Naive thymus-derived CD8-positive, alpha-beta T cell (primary cell): ENCODE data around the gene NUTF2. TPM values are rescaled to one million over a fixed set of nuclear protein-coding genes. Genes with fewer than 3 reads are reported as not detected.
A peak's percentile ranks its signal among the peaks of the same experiment; 100 is the strongest.
"Not testable (repeated sequence)": the region's sequence is repeated elsewhere in the genome, so short reads cannot be mapped to it uniquely, and the experiment has no call there.

Experiments used
- ATAC-seq, 2 donors: fragments of 150-1000 bp; cut with Tn5 transposase in 1 of 2; sonication (Bioruptor Pico), chemical (Tn5 transposase) in 1 of 2; 1 replicate in 1 of 2; 2 replicates in 1 of 2; pipeline ENCODE4 v1.10.0; 2021; ENCODE audit warnings: mild to moderate bottlenecking in 2 of 2, moderate library complexity in 2 of 2
- POLR2A ChIA-PET: fragments of 350-600 bp; sonication (Branson Sonifier 250); formaldehyde crosslinking; loops from one replicate; lab custom pipeline; 2021; ENCODE audit warnings: antibody characterized with exemption; lab: Charles Lee
- DNase-seq, 10 donors: peaks; one replicate each; pipeline versions ENCODE4 v3.0.0 to v3.0.0-alpha.2; 2020 to 2022
- H3K27ac Mint-ChIP-seq, 10 donors: one replicate each; pipeline ENCODE4 v1.8.0; 2020 to 2022; ENCODE audit warnings: mild to moderate bottlenecking in 10 of 10, mixed read lengths in 10 of 10, moderate library complexity in 4 of 10, inconsistent platforms in 1 of 10
- H3K27me3 Mint-ChIP-seq, 5 donors: one replicate each; pipeline ENCODE4 v1.8.0; 2021 to 2022; ENCODE audit warnings: mixed read lengths in 5 of 5
- H3K36me3 Mint-ChIP-seq, 3 donors: one replicate each; pipeline ENCODE4 v1.8.0; 2020 to 2022; ENCODE audit warnings: mixed read lengths in 3 of 3, mild to moderate bottlenecking in 2 of 3, inconsistent platforms in 1 of 3
- H3K4me1 Mint-ChIP-seq, 4 donors: one replicate each; pipeline ENCODE4 v1.8.0; 2021 to 2022; ENCODE audit warnings: mixed read lengths in 4 of 4
- H3K4me3 Mint-ChIP-seq, 10 donors: one replicate each; pipeline ENCODE4 v1.8.0; 2020 to 2022; ENCODE audit warnings: mild to moderate bottlenecking in 10 of 10, mixed read lengths in 10 of 10, moderate library complexity in 6 of 10, inconsistent platforms in 1 of 10
- H3K9me3 Mint-ChIP-seq, 9 donors: one replicate each; pipeline ENCODE4 v1.8.0; 2020 to 2022; ENCODE audit warnings: mixed read lengths in 9 of 9, mild to moderate bottlenecking in 3 of 9, inconsistent platforms in 1 of 9, moderate library complexity in 1 of 9
- polyA plus RNA-seq, 3 donors: library from polyadenylated mRNA; unstranded; fragments of 300-500 nt; fragmentation: Illumina TruSeq; gene quantifications; one replicate each; pipeline ENCODE4 v1.2.3, GENCODE V29; 2021
- total RNA-seq, 8 experiments: library from RNA in 2 of 8; stranded (reverse) in 2 of 8; gene quantifications; one replicate each; pipeline ENCODE4 v1.2.3 and lab custom pipeline; 2021 to 2026

The NUTF2 gene
- total and polyA plus RNA-seq, 5 experiments from 2014 or later = 37.0 to 124 (median 109) TPM

GRCh38 chr16:67856927-67857546 lies 10.3 kb downstream of the NUTF2 start:
- Mint-ChIP-seq H3K36me3 (peaks cover 0 to 15% (median 0%) of the 10 kb centered on the region in 3 donors), H3K27me3 (no peaks in the 10 kb centered on the region), H3K4me3 (no peak overlapping the region), H3K9me3 (no peaks in the 10 kb centered on the region), H3K4me1 (peaks cover 18 to 44% (median 34%) of the 10 kb centered on the region in 4 donors), H3K27ac (peak overlapping the region in 5 of 10 donors; percentile 29 to 77 (median 61))
- DNase-seq (no peak), ATAC-seq (no peak)
- POLR2A ChIA-PET = interaction anchor here (0.5 to 1.2 kb wide), 2 partner anchors 14 to 211 kb away, joined by 3 to 5 read pairs; no protein-coding TSS in a partner anchor

- DNase-seq (no peak), ATAC-seq (peak; percentile 25 to 67)
- Mint-ChIP-seq H3K27me3 (no peaks in the 10 kb centered on the region), H3K36me3 (peaks cover 0 to 15% (median 0%) of the 10 kb centered on the region in 3 donors), H3K4me1 (peaks cover 18 to 44% (median 37%) of the 10 kb centered on the region in 4 donors), H3K4me3 (peak overlapping the region in 1 of 10 donors; percentile 23), H3K9me3 (no peaks in the 10 kb centered on the region), H3K27ac (peak overlapping the region in 7 of 10 donors; percentile 8 to 69 (median 61))
- POLR2A ChIA-PET = interaction anchor here (0.5 to 1.2 kb wide), 2 partner anchors 15 to 210 kb away, joined by 3 to 5 read pairs; no protein-coding TSS in a partner anchor
Observed at GRCh38 chr16:67857547-67858233, 11.0 kb downstream of the NUTF2 start.

GRCh38 chr16:67858500-67858899 lies 11.8 kb downstream of the NUTF2 start:
- Mint-ChIP-seq H3K27ac (peak overlapping the region in 8 of 10 donors; percentile 1 to 92 (median 60)), H3K27me3 (no peaks in the 10 kb centered on the region), H3K36me3 (peaks cover 0 to 15% (median 0%) of the 10 kb centered on the region in 3 donors), H3K9me3 (no peaks in the 10 kb centered on the region), H3K4me1 (peaks cover 18 to 44% (median 37%) of the 10 kb centered on the region in 4 donors), H3K4me3 (peak overlapping the region in 1 of 10 donors; percentile 48)
- ATAC-seq (peak in 1 of 2 donors; percentile 14), DNase-seq (no peak)
- POLR2A ChIA-PET = no interaction called here

- Mint-ChIP-seq H3K9me3 (no peaks in the 10 kb centered on the region), H3K27ac (peak overlapping the region in 3 of 10 donors; percentile 21 to 69 (median 38)), H3K27me3 (no peaks in the 10 kb centered on the region), H3K36me3 (peaks cover 0 to 23% (median 0%) of the 10 kb centered on the region in 3 donors), H3K4me1 (peaks cover 14 to 38% (median 28%) of the 10 kb centered on the region in 4 donors), H3K4me3 (no peak overlapping the region)
- ATAC-seq (no peak), DNase-seq (no peak)
- POLR2A ChIA-PET = no interaction called here
Observed at GRCh38 chr16:67860589-67861398, 14.1 kb downstream of the NUTF2 start.

- POLR2A ChIA-PET = interaction anchor here (0.6 to 1.0 kb wide), 2 partner anchors 12 to 158 kb away, joined by 3 to 4 read pairs; no protein-coding TSS in a partner anchor
- Mint-ChIP-seq H3K27ac (peak overlapping the region in 3 of 10 donors; percentile 46 to 75 (median 56)), H3K4me3 (peak overlapping the region in 1 of 10 donors; percentile 29)
Observed at GRCh38 chr16:67861877-67862276, 15.1 kb downstream of the NUTF2 start.

GRCh38 chr16:67862623-67863583 lies 16.2 kb downstream of the NUTF2 start:
- POLR2A ChIA-PET = interaction anchor here (0.6 to 1.1 kb wide), 3 partner anchors 11 to 157 kb away, joined by 3 to 10 read pairs (median 4); no protein-coding TSS in a partner anchor
- peaks cover 0 to 35% (median 0%) of the 10 kb centered on the region in 3 donors for H3K36me3 Mint-ChIP-seq
- no peaks in the 10 kb centered on the region for H3K27me3 Mint-ChIP-seq
- ATAC-seq (no peak), DNase-seq (no peak)
- no peaks in the 10 kb centered on the region for H3K9me3 Mint-ChIP-seq
- H3K4me1 Mint-ChIP-seq = peaks cover 10 to 25% (median 14%) of the 10 kb centered on the region in 4 donors
- H3K4me3 Mint-ChIP-seq = no peak overlapping the region
- H3K27ac Mint-ChIP-seq = peak overlapping the region in 3 of 10 donors; percentile 17 to 56 (median 29)

More at GRCh38 chr16:67861877-67862276, 15.1 kb downstream of the NUTF2 start:
- DNase-seq (no peak), ATAC-seq (no peak)
- H3K36me3 Mint-ChIP-seq = peaks cover 0 to 27% (median 0%) of the 10 kb centered on the region in 3 donors
- no peaks in the 10 kb centered on the region for H3K9me3 Mint-ChIP-seq
- no peaks in the 10 kb centered on the region for H3K27me3 Mint-ChIP-seq
- peaks cover 14 to 35% (median 24%) of the 10 kb centered on the region in 4 donors for H3K4me1 Mint-ChIP-seq

GRCh38 chr16:67864044-67864443 lies 17.3 kb downstream of the NUTF2 start:
- not testable (repeated sequence) for H3K4me3 Mint-ChIP-seq, ATAC-seq, H3K9me3 Mint-ChIP-seq, H3K27me3 Mint-ChIP-seq, DNase-seq
- H3K27ac Mint-ChIP-seq = peak overlapping the region in 1 of 10 donors; percentile 77
- H3K36me3 Mint-ChIP-seq = peaks cover 0 to 41% (median 0%) of the 10 kb centered on the region in 3 donors
- peaks cover 2 to 16% (median 7%) of the 10 kb centered on the region in 4 donors for H3K4me1 Mint-ChIP-seq
- POLR2A ChIA-PET = interaction anchor here (1.1 kb wide), 1 partner anchor 48 kb away, joined by 10 read pairs; no protein-coding TSS in a partner anchor

GRCh38 chr16:67864594-67864993 lies 17.9 kb downstream of the NUTF2 start:
- H3K4me1 Mint-ChIP-seq = peaks cover 2 to 16% (median 7%) of the 10 kb centered on the region in 4 donors
- no peaks in the 10 kb centered on the region for H3K9me3 Mint-ChIP-seq
- H3K36me3 Mint-ChIP-seq = peaks cover 0 to 44% (median 0%) of the 10 kb centered on the region in 3 donors
- POLR2A ChIA-PET = interaction anchor here (1.1 kb wide), 1 partner anchor 48 kb away, joined by 10 read pairs; no protein-coding TSS in a partner anchor
- H3K27ac Mint-ChIP-seq = peak overlapping the region in 2 of 10 donors; percentile 57 to 68
- H3K4me3 Mint-ChIP-seq = no peak overlapping the region
- ATAC-seq (no peak), DNase-seq (no peak)
- no peaks in the 10 kb centered on the region for H3K27me3 Mint-ChIP-seq

GRCh38 chr16:67865318-67865717 lies 18.6 kb downstream of the NUTF2 start:
- Mint-ChIP-seq H3K36me3 (peaks cover 0 to 49% (median 0%) of the 10 kb centered on the region in 3 donors), H3K27me3 (no peaks in the 10 kb centered on the region)
- POLR2A ChIA-PET = interaction anchor here (0.6 to 0.7 kb wide), 2 partner anchors 113 to 119 kb away, joined by 3 read pairs; no protein-coding TSS in a partner anchor

GRCh38 chr16:67868290-67868689 lies 21.6 kb downstream of the NUTF2 start:
- Mint-ChIP-seq H3K36me3 (peaks cover 0 to 51% (median 6%) of the 10 kb centered on the region in 3 donors), H3K4me3 (no peak overlapping the region), H3K27me3 (no peaks in the 10 kb centered on the region), H3K9me3 (no peaks in the 10 kb centered on the region), H3K4me1 (peaks cover 2 to 13% (median 6%) of the 10 kb centered on the region in 4 donors), H3K27ac (no peak overlapping the region)
- DNase-seq (no peak), ATAC-seq (no peak)
- POLR2A ChIA-PET = interaction anchor here (0.5 kb wide), 1 partner anchor 1989 kb away, joined by 4 read pairs; no protein-coding TSS in a partner anchor

More at GRCh38 chr16:67865318-67865717, 18.6 kb downstream of the NUTF2 start:
- no peaks in the 10 kb centered on the region for H3K9me3 Mint-ChIP-seq
- DNase-seq (peak in 1 of 10 donors; percentile 23), ATAC-seq (peak in 1 of 2 donors; percentile 72)
- no peak overlapping the region for H3K4me3 Mint-ChIP-seq
- H3K4me1 Mint-ChIP-seq = peaks cover 2 to 16% (median 7%) of the 10 kb centered on the region in 4 donors
- peak overlapping the region in 1 of 10 donors; percentile 81 for H3K27ac Mint-ChIP-seq
